Hypothalamus (tissue), 51 donors: ENCODE results near the gene RNF148.
"Not testable (repeated sequence)": the region's sequence is repeated elsewhere in the genome, so short reads cannot be mapped to it uniquely, and the experiment has no call there.

Source experiments
- DNase-seq, 51 donors: peaks; one replicate each; lab custom pipeline; 2025; lab: John Stamatoyannopoulos, UW

Gene RNF148

DNA sequence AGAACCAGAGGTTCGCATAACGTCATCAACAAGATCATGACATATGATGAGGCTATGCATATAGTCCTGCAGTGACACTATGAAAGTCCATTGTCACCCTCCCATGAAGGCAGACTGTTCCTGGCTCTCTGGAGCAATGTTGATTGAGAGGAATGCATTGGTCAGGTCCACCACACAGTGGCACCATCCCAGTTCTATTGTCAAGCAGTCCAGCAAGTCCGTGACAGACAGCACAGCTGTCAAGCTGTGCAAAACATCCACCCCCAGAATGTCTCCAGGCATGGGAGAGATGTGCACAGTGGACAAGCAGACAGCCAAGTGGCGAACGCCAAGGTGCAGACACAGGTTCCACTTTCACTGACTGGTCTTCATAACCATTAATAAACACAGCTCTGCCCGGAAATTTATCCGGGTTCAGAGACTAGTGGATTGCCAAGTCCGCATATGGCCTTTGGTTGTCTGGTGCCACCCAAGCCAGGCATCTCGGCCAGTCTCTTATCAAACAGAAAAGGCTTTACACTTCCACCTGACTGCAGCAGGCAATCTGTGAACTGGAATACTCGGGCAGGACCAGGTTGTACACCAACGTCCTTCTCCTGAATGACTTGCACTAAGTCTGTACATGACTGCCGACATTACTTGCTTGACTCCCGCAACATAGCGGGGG is 11.0 kb downstream of the RNF148 start:
- no peak for DNase-seq

DNA sequence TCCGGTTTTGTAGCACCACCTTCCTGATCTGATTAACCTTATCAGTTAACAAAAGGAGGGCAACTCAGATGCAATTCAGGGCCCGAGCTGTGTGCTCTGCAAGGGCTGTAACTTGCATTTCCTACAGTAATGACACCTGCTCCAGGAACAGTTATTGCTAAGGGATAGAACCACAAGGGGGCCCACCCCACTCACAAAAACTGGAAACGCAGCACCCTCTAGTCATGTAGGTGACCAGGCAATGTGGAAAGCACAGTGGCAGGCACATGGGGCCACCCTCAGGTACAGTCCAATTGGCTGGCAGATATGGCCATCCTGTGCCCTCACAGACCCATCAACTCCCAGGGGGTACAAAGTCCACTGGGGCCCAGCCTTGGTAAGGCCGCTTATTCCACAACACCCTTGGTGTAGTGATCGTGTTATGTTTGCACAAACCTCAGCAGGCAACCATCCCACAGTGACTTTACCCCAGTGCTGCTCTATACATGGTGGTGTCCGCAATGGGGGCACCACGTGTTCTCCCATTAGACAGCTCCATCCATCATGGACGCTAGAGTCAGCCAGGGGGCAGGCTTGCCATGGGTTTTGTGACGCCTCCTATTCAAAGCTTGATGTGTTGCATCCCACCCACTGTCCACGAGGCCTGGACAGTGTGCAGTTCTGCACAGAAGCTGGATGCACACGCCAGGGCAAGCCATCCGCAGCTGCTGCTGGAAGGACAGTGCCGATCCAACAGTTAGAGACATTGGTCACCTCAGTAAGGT is 13.2 kb downstream of the RNF148 start:
- no peak for DNase-seq

DNA sequence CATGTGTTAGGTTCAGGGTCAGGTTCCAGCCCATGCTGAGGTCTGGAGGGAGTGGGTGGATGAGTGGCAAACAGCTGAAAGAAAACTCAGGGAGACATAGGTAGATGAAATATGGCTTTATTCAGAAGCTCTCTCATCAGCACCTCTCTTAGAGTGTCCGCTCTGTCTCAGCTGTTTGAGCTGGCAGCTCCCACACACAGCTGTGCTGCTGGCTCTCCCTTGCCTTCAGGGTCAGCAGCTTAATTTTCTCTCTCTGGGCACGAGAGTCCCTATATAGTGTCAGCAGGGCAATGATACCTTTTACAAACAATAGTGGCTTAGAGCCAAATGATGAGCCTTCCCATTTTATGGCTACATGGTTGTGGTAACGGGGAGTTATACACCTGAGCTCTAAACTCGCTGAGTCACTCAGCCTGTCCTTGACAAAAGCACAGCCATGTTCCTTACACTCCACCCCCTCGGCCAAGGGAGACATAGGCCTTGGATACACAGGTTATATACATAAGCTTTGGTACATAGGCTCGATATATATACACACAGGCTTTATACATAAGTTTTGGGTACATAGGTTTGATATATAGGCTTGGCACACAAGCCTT is 14.2 kb downstream of the RNF148 start:
- no peak for DNase-seq

DNA sequence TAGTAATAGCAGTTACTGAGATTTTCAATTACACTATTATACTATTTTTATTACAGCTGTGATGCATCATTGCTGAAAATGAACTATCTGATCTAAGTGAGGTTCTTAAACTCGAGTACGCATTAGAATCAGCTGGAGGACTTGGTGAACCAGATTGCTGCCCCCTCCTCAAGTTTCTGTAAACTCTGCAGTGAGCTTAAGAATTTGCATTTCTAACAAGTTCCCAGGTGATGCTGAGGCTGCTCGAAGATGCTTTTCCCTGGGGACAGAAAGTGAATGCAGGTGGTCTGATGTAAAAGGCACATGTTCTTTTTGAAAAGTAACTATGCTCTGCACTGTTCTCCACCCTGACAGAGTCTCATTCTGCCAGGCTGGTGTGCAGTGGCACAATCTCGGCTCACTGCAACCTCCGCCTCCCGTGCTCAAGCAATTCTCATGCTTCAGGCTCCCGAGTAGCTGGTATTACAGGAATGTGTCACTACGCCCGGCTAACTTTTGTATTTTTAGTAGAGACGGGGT is 16.3 kb downstream of the RNF148 start:
- DNase-seq: no peak

DNA sequence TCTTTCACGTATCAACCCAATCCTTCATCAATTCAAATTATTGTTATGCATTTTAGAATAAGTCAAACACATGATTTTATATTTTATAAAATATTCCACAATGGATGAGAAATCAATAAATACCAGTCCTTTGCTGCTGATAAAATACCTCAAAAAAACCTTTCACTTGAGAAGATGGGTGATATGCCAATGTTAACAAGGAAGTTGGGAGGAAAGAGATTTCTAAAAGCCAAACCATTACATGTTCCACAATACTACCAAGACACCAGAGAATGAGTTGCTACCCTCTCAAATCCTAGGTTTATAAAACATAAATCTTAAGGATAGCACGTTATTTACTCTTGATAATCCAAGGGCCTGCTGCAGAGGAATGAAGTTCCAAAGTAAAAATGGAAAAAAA is 18.2 kb downstream of the RNF148 start:
- no peak for DNase-seq

DNA sequence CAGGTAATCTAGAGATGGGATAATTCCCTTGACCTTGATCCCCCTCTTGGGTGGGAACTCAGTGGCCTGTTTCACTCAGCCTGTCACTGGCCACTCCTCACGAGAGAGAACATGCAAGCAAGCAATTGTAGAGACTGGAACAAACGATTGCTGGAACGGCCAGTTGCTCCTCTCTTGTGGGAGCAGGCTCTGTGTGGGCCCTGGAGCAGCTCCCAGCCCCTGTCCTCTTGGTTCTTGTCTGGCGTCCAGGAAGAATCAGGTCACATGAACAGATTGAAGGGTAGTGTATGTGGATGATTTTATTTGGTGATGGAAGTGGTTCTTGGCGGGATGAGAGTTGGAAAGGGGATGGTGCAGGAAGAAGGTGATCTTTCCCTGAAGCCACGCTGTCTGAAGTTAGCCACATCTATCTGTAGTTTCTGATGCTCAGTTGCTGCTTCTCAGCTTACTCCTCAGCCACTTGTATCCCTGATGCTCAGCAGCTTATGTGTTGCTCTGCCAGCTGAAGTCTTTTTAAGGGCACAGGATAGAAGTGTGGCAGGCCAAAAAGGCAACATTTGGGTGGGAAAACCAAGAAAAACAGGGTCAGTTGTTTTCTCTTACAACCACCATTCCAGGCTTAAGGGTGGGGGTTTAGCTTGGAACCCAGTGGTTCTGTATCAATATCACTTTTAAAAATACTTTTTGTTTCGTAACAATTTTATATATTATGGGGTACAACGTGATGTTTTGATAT is 19.7 kb downstream of the RNF148 start:
- DNase-seq: peak in 1 of 51 donors; percentile 5

DNA sequence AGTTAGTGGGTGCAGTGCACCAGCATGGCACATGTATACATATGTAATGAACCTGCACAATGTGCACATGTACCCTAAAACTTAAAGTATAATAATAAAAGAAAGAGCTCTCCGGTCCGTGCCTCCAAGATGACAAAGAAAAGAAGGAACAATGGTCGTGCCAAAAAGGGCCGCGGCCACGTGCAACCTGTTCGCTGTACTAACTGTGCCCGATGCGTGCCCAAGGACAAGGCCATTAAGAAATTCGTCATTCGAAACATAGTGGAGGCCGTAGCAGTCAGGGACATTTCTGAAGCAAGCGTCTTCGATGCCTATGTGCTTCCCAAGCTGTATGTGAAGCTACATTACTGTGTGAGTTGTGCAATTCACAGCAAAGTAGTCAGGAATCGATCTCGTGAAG is 21.5 kb downstream of the RNF148 start:
- not testable (repeated sequence) for DNase-seq

DNA sequence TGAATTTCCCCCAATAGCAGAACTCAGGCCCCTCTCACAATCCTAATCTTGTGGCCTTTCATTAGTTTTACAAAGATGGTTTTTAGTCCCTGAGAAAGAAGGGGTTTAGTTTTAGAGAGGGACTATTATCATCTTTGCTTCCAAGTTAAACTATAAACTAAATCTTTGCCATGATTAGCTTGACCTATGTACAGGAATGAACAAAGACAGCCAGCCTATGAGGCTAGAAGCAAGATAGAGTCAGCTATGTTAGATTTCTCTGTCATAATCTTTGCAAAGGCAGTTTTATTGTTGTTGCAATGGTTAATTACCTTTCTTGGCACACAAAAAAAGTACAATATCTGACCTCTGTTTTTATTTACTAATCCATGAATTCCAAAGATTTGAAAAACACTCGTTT is 22.9 kb downstream of the RNF148 start:
- no peak for DNase-seq

DNA sequence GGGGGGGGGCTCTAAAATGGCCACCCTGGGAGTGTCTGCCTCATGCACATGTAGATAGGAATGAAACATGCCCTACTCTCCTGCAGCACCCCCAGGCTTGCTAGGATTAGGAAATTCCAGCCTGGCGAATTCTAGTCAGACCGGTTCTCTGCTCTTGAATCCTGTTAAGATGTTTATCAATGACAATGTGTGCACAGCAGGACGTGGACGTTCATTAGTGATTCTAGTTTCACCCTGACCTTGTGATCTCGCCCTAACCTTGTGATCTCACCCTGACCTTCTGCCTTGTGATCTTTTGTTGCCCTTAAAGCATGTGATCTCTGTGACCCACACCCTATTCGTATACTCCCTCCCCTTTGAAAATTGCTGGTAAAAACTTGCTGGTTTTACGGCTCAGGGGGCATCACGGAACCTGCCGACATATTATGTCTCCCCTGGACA is 23.4 kb downstream of the RNF148 start:
- DNase-seq: not testable (repeated sequence)

DNA sequence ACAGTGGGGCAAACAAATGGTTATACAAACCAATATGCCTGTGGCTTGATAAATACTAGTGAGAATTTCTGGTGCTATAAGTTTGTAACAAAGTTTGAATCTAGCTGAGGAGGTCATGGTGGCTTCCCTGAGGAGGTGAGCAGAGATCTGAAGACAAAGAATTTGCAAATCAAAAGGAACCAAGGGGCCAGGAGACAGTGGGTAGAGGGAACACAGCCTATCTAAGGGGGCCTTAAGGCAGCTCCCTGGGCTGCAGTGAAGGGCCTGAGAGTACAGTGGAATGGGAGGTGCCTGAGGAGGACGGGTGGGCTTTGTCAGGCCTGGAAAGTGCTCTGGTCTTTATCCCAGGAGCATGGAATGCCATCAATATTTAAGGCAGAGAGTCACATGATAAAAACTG is 25.6 kb downstream of the RNF148 start:
- no peak for DNase-seq

DNA sequence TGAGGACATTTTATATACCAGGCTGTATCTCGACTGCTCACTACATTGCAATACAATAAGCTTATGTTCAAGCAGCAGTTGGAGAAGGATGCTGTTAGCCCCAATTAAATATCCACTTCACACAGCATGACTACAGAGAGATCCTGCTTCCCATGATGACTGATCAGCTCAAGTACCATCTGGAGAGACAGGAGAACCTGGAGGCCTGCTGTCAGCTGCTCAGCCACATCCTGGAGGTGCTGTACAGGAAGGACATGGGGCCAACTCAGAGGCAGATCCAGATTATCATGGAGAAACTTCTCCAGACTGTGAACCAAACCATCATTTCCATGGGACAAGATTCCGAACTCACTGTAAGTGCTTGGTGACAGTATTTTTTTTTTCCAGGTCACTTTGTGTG is 26.3 kb downstream of the RNF148 start:
- DNase-seq: no peak

DNA sequence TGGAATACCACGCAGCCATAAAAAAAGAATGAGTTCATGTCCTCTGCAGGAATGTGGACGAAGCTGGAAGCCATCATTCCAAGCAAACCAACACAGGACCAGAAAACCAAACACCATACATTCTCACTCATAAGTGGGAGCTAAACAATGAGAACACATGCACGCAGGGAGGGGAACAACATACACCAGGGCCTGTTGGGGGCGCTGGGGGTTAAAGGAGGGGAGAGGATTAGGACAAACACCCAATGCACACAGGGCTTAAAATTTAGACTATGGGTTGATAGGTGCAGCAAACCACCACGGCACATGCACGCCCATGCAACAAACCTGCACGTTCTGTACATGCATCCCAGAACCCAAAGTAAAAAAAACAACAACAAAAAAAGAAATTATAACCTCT is 27.1 kb downstream of the RNF148 start:
- DNase-seq: no peak

DNA sequence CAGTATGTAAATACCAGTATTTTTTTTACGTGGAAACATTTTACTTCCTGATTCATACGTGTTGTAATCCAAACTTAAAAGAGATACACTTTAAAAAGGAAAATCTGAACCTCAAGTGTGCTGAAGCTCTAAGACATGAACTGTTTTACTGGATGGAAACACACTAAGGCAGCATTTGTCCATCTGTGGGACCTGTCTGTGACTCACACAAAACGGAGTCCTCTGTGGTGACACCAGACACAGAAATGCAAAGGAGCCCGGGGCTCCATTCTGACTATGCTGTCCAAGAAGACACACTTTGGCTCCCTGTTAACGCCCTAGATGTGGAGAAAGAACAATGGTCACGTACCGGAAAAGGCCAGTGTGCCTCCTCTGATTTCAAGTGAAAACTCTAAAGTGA is 27.7 kb downstream of the RNF148 start:
- DNase-seq: no peak

DNA sequence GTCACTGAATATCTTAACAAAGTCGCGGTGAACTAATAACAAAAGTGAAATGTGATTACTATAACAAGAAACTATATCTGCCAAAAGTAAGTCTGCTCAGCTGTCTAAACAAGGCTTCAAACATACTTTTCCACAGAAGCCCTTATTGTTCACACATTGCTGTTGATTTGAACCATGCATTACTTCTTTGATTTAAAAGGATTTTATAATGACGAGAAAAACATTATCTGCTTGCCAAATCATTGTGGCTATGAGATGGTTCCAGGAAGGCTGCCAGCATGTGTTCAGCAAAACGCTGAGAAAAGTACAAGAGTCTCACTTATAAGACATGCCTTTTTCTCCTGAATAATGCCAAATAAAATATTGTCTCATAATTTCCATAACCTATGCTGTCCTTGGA is 28.2 kb downstream of the RNF148 start:
- DNase-seq: no peak

DNA sequence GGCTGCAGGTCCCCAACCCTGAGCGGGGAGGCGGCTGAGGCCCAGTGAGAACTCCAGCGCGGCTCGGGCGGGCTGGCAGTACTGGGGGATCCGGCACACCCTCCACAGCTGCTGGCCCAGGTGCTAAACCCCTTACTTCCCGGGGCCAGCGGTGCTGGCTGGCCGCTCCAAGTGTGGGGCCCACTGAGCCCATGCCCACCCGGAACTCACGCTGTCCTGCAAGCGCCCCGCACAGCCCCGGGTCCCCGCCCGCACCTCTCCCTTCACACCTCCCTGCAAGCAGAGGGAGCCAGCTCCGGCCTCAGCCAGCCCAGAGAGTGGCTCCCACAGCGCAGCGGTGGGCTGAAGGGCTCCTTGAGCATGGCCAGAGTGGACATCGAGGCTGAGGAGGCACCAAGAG is 28.8 kb downstream of the RNF148 start:
- no peak for DNase-seq

DNA sequence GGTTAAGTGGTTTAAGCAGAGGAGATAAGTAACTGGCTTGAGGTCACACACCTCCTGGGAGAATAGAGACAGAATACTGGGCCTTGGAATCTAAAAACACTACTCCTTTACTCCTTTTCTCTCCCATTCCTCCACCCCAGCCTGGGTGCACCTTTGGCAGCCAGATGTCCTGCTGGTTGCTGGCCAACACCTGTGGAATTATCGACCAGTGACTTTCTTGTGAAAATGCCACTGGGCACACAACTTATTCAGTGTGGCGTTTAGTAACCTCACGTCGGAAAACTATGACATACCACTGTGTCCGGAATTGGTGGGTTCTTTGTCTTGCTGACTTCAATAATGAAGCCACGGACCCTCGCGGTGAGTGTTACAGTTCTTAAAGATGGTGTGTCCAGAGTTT is 30.2 kb downstream of the RNF148 start:
- no peak for DNase-seq

DNA sequence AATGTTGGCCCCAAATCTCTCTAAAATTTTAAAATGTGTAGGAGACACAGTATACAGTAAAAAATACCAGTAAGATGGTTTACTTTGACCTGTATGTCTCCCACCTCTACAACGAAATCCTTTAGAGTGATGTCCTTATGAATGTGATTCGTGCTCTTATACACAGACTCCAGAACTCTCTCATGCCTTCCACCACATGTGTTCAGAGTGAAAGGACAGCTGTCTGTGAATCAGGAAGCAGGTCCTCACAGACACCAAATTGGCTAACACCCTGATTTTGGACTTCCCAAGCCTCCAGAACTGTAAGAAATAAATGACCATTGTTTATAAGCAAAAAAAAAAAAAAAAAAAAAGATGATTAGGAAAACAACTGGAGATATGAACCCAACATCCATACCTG is 39.0 kb downstream of the RNF148 start:
- DNase-seq: no peak

DNA sequence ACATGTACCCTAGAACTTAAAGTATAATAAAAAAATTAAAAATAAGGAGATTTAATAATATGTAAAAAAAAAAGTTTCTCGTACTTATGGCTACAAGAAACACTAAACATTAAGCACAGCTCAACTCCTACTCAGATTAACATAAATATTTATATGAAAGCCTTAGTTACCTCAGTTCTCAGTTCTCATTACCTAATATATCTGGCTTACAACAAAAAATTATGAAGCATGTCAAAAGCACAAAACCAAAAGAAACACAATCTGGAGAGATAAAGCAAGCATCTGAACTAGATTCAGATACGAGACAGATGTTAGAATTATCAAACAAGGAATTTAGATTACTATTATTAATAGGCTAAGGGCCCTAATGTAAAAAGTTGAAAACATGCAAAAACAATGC is 43.9 kb downstream of the RNF148 start:
- DNase-seq: no peak

DNA sequence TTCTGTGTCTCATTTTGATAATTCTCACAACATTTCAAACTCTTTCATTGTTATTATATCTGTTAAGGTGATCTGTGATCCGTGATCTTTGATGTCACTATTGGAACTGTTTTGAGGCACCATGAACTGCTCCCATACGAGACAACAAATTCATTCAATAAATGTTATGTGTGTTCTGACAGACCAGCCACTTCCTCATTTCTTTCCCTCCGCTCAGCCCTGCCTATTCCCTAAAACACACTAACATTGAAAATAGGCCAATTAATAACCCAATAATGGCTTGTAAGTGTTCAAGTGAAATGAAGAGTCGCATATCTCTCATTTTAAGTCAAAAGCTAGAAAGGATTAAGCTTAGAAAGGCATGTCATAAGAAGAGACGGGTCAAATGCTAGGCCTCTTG is 49.0 kb downstream of the RNF148 start:
- DNase-seq: no peak

DNA sequence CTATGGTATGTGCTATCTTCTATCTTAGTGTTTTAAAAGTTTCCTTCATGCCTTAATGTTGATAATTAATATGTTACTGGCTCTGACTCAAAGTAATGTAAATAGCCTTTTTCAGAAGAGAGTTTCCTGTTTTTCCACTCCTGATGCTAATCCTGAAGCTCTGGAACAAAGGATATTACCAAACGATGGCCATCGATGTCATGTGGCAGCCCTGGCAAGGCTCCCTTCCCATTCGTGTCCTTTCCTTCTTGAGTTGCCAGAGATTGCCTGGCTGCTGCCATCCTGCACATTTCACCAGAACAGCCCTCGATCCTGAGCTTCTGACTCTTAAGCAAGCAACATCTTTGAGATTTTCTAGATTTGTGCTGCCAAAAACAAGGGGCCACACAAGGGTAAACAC is 49.8 kb downstream of the RNF148 start:
- DNase-seq: no peak
